ENCODE measurements around the gene DOK3. TPM values are rescaled to one million over a fixed set of nuclear protein-coding genes. Genes with fewer than 3 reads are reported as not detected.

Gene DOK3
- total and polyA plus RNA-seq, 10 of the 15 experiments (the other 5 are each of a cell fraction or from before 2014, with no cell fraction given), result 6.6 to 107 (median 52.1) TPM

DNA sequence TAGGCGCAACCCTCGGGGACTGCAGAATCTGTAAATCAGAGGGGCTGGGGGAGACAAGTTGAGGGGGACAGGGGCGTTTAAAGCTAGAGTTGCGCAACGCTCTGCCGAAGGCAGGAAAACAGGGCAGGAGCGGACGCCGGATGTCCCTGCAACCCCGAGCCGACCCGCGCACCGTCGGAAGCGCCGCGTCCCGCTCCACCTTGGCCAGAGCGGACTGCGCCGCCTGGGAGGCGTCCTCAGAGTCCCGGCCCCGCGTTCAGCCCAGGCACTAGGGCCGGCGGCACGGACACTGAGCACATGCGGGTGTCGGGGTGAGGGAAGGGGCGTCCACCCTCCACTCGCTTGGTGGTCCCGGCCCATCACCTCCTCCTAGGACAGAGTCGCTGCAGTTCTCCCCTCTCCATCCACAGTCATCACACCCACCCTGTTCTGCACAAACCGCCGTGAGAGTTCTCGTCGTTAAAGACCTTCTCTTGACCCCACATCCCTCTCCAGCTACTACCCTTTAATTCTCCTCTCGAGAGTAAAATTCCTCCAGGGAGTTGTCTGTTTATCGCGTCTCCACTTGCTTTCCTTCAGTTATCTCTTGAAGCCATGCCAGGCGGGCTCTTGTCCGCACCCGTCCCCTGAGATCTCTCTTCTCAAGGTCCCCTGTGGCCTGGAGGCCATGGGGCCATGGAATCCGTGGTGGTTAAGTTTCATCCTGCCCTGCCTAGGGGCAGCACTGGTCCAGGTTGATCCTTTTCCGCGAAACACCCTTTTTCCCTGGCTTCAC lies 11.4 kb downstream of the DOK3 start:
- BruUV-seq (replicated peaks), result no TSS peak
- peak overlapping the region; percentile 64 for H3K4me2 ChIP-seq (ENCODE audit: control insufficient read depth, insufficient read depth)
- ChIA-PET RAD21 (ENCODE audit: unreplicated experiment) (interaction anchor here (0.9 to 1.8 kb wide), 7 partner anchors 10 to 109 kb away, joined by 3 to 17 read pairs (median 6); no protein-coding TSS in a partner anchor), CTCF (interaction anchor here (1.0 to 4.9 kb wide), 13 partner anchors 9 to 188 kb away, joined by 3 to 24 read pairs (median 5); partner anchors contain the start of genes DOK3 and F12), SMC1A (ENCODE audit: uncharacterized antibody, unreplicated experiment) (interaction anchor here (1.0 to 2.2 kb wide), 9 partner anchors 10 to 963 kb away, joined by 3 to 10 read pairs (median 4); no protein-coding TSS in a partner anchor), POLR2A (interaction anchor here (0.5 to 4.2 kb wide), 11 partner anchors 10 to 346 kb away, joined by 3 to 19 read pairs (median 4); partner anchors contain the start of genes DOK3 and GRK6)
- no peak overlapping the region; the same call in 1 of the 2 replicates for H3K9ac ChIP-seq (ENCODE audit: control insufficient read depth, insufficient read depth, low read length)
- H3K4me1 ChIP-seq (ENCODE audit: control insufficient read depth, insufficient read depth, low read length), result peaks cover 49% of the 10 kb centered on the region
- ATAC-seq (peak; percentile 7), DNase-seq (ENCODE audit: low read depth, low spot score) (no peak), FAIRE-seq (no peak)
- peaks cover 6% of the 10 kb centered on the region for H3K79me2 ChIP-seq (ENCODE audit: control insufficient read depth, insufficient read depth, low read length)
- no peaks in the 10 kb centered on the region for H3K9me3 ChIP-seq (replicated peaks; ENCODE audit: control insufficient read depth, insufficient read depth, low read length)
- peak overlapping the region; percentile 55; the same call in 1 of the 2 replicates for H3K4me3 ChIP-seq
- 15% methylated on average over 46 of the region's 48 CpGs for WGBS (ENCODE audit: insufficient coverage, insufficient replicate concordance, low lambda C conversion rate, missing lambda C conversion rate)
- no peak overlapping the region for H3K27ac ChIP-seq (ENCODE audit: control insufficient read depth, insufficient read depth)
- no peaks in the 10 kb centered on the region; a peak in 1 of 4 replicates for H3K27me3 ChIP-seq (replicated peaks in 1 of 2; ENCODE audit: control insufficient read depth in 2 of 2, insufficient read depth in 2 of 2, low read length in 1 of 2)
- intact Hi-C loops (cut with micrococcal nuclease; ENCODE audit: unreplicated experiment), result no loop called here
- H3K36me3 ChIP-seq (ENCODE audit: control insufficient read depth in 2 of 2, insufficient read depth in 2 of 2, low read length in 1 of 2), result peaks cover 0 to 4% of the 10 kb centered on the region in 2 experiments; a peak in 2 of 4 replicates
- in situ Hi-C loops (cut with MboI), result no loop called here
- TF ChIP-seq, protein P1, sequence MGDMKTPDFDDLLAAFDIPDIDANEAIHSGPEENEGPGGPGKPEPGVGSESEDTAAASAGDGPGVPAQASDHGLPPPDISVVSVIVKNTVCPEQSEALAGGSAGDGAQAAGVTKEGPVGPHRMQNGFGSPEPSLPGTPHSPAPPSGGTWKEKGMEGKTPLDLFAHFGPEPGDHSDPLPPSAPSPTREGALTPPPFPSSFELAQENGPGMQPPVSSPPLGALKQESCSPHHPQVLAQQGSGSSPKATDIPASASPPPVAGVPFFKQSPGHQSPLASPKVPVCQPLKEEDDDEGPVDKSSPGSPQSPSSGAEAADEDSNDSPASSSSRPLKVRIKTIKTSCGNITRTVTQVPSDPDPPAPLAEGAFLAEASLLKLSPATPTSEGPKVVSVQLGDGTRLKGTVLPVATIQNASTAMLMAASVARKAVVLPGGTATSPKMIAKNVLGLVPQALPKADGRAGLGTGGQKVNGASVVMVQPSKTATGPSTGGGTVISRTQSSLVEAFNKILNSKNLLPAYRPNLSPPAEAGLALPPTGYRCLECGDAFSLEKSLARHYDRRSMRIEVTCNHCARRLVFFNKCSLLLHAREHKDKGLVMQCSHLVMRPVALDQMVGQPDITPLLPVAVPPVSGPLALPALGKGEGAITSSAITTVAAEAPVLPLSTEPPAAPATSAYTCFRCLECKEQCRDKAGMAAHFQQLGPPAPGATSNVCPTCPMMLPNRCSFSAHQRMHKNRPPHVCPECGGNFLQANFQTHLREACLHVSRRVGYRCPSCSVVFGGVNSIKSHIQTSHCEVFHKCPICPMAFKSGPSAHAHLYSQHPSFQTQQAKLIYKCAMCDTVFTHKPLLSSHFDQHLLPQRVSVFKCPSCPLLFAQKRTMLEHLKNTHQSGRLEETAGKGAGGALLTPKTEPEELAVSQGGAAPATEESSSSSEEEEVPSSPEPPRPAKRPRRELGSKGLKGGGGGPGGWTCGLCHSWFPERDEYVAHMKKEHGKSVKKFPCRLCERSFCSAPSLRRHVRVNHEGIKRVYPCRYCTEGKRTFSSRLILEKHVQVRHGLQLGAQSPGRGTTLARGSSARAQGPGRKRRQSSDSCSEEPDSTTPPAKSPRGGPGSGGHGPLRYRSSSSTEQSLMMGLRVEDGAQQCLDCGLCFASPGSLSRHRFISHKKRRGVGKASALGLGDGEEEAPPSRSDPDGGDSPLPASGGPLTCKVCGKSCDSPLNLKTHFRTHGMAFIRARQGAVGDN (IDR thresholded peaks at IDR 0.05), result 0 out of 2 replicates have a peak, but pooled peaks have one; percentile 34
- TF ChIP-seq, protein P2, sequence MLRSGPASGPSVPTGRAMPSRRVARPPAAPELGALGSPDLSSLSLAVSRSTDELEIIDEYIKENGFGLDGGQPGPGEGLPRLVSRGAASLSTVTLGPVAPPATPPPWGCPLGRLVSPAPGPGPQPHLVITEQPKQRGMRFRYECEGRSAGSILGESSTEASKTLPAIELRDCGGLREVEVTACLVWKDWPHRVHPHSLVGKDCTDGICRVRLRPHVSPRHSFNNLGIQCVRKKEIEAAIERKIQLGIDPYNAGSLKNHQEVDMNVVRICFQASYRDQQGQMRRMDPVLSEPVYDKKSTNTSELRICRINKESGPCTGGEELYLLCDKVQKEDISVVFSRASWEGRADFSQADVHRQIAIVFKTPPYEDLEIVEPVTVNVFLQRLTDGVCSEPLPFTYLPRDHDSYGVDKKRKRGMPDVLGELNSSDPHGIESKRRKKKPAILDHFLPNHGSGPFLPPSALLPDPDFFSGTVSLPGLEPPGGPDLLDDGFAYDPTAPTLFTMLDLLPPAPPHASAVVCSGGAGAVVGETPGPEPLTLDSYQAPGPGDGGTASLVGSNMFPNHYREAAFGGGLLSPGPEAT (IDR thresholded peaks at IDR 0.05; ENCODE audit: low read depth), result no peak
- TF ChIP-seq DPF2 (IDR thresholded peaks at IDR 0.05) (0 out of 2 replicates have a peak, but pooled peaks have one; percentile 3), SMARCA5 (IDR thresholded peaks at IDR 0.05) (0 out of 2 replicates have a peak, but pooled peaks have one; percentile 19), BACH1 (IDR thresholded peaks at IDR 0.05; ENCODE audit: borderline replicate concordance) (no peak; the same call in 1 of the 2 replicates), IKZF1 (conservative IDR thresholded peaks at IDR 0.05) (0 out of 2 replicates have a peak, but pooled peaks have one; percentile 7), CEBPB (IDR thresholded peaks at IDR 0.05; ENCODE audit: borderline replicate concordance in 1 of 2, low read depth in 2 of 2, low read length in 2 of 2) (peak in 1 of 2 experiments; percentile 56; a peak in 1 of 4 replicates), LARP7 (IDR thresholded peaks at IDR 0.05) (peak; percentile 69), ZNF217 (IDR thresholded peaks at IDR 0.05) (0 out of 2 replicates have a peak, but pooled peaks have one; percentile 6), RCOR1 (conservative IDR thresholded peaks at IDR 0.05; ENCODE audit: low read depth, low read length) (0 out of 2 replicates have a peak, but pooled peaks have one; percentile 12), EZH2 (IDR thresholded peaks at IDR 0.05; ENCODE audit: borderline replicate concordance, control insufficient read depth, low read depth, low read length) (0 out of 2 replicates have a peak, but pooled peaks have one; percentile 26)
- TF ChIP-seq, protein P3, sequence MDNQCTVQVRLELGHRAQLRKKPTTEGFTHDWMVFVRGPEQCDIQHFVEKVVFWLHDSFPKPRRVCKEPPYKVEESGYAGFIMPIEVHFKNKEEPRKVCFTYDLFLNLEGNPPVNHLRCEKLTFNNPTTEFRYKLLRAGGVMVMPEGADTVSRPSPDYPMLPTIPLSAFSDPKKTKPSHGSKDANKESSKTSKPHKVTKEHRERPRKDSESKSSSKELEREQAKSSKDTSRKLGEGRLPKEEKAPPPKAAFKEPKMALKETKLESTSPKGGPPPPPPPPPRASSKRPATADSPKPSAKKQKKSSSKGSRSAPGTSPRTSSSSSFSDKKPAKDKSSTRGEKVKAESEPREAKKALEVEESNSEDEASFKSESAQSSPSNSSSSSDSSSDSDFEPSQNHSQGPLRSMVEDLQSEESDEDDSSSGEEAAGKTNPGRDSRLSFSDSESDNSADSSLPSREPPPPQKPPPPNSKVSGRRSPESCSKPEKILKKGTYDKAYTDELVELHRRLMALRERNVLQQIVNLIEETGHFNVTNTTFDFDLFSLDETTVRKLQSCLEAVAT (IDR thresholded peaks at IDR 0.05), result no peak
- no peaks in the 10 kb centered on the region for H4K20me1 ChIP-seq (ENCODE audit: control insufficient read depth, insufficient read depth)
- peak overlapping the region; percentile 76 for H2AFZ ChIP-seq (ENCODE audit: control insufficient read depth, low read depth, low read length)

Data from GM12878 (cell line).